HCT116 (cell line): Measurements from ENCODE around the gene ATP6V1G3. TPM values are rescaled to one million over a fixed set of nuclear protein-coding genes. Genes with fewer than 3 reads are reported as not detected.

ENCODE experiments used
- ATAC-seq: fragments of 200-7000 bp; cut with Tn5 transposase; 2 replicates; pipeline ENCODE4 v1.9.1; 2020; ENCODE audit warnings: mild to moderate bottlenecking, moderate library complexity
- BruUV-seq: library from RNA; stranded (reverse); fragments of 400-500 nt; replicated peaks from 2 replicates; lab custom pipeline; 2021; lab: Mats Ljungman, UMichigan
- CTCF ChIA-PET: fragments of 300-600 bp; sonication (Branson Sonifier 250); formaldehyde crosslinking; loops from one replicate; lab custom pipeline; 2021; ENCODE audit warnings: antibody characterized with exemption; lab: Charles Lee
- POLR2A ChIA-PET: fragments of 300-600, 350-600 bp; sonication (Branson Sonifier 250); formaldehyde crosslinking; loops from one replicate; lab custom pipeline; 2021; ENCODE audit warnings: antibody characterized with exemption; lab: Charles Lee
- RAD21 ChIA-PET, 2 experiments: fragments of 300-600 bp; sonication (Branson Sonifier 250); formaldehyde crosslinking; loops; one replicate each; lab custom pipeline; 2023; ENCODE audit warnings: low total read pairs in 2 of 2; ENCODE audit not compliant: uncharacterized antibody in 2 of 2, unreplicated experiment in 2 of 2, low non-redundant PET in 1 of 2; lab: Charles Lee
- DNase-seq: peaks from one replicate; pipeline ENCODE4 v3.0.0-alpha.2; 2010; ENCODE audit warnings: low read depth, low spot score
- H2AFZ ChIP-seq: fragments of 200-600 bp; shearing (Covaris generic), sonication (generic); 2 replicates; pipeline ENCODE4 v1.6.1; 2017; ENCODE audit warnings: low read depth, mixed run types, mixed read lengths, antibody characterized with exemption, low read length; ENCODE audit not compliant: poor library complexity, severe bottlenecking
- H3K27ac ChIP-seq: 2 replicates; pipeline ENCODE4 v1.5.1; 2012; ENCODE audit warnings: low read depth, low read length
- H3K27me3 ChIP-seq: fragments of 200-600 bp; sonication (generic); 2 replicates; pipeline ENCODE4 v1.6.1; 2016; ENCODE audit warnings: mixed run types, low read length, mixed read lengths; ENCODE audit not compliant: insufficient read depth
- H3K36me3 ChIP-seq, 2 experiments: fragments of 200-500 bp in 1 of 2; fragments of 200-600 bp in 1 of 2; sonication (Bioruptor generic) in 1 of 2; sonication (generic) in 1 of 2; 2 replicates each; pipeline versions ENCODE4 v1.5.1 to v1.6.1; 2014 to 2016; ENCODE audit warnings: low read length in 2 of 2, inconsistent platforms in 1 of 2, mixed read lengths in 1 of 2, mixed run types in 1 of 2; ENCODE audit not compliant: insufficient read depth in 2 of 2, control insufficient read depth in 1 of 2
- H3K4me1 ChIP-seq, 2 experiments: fragments of 200-600 bp in 1 of 2; sonication (generic) in 1 of 2; 2 replicates each; pipeline versions ENCODE4 v1.5.1 to v1.6.1; 2012 to 2017; ENCODE audit warnings: low read length in 2 of 2, inconsistent platforms in 1 of 2, mild to moderate bottlenecking in 1 of 2, mixed read lengths in 1 of 2, mixed run types in 1 of 2, moderate library complexity in 1 of 2; ENCODE audit not compliant: insufficient read depth in 2 of 2, control insufficient read depth in 1 of 2
- H3K4me2 ChIP-seq: fragments of 200-600 bp; sonication (generic); 2 replicates; pipeline ENCODE4 v1.6.1; 2017; ENCODE audit warnings: mixed run types, low read length, mixed read lengths
- H3K4me3 ChIP-seq, 2 experiments: fragments of 200-600 bp in 1 of 2; sonication (generic) in 1 of 2; replicated peaks in 1 of 2; 2 replicates each; pipeline ENCODE4 v1.5.1; 2011 to 2016; ENCODE audit warnings: low read length in 2 of 2, control low read depth in 1 of 2, low read depth in 1 of 2, mild to moderate bottlenecking in 1 of 2, mixed read lengths in 1 of 2, mixed run types in 1 of 2
- H3K79me2 ChIP-seq: fragments of 200-600 bp; sonication (generic); 2 replicates; pipeline ENCODE4 v1.6.1; 2017; ENCODE audit warnings: mild to moderate bottlenecking, mixed run types, low read length, moderate library complexity, mixed read lengths; ENCODE audit not compliant: insufficient read depth
- H3K9ac ChIP-seq: fragments of 200-600 bp; sonication (generic); 2 replicates; pipeline ENCODE4 v1.6.1; 2016; ENCODE audit warnings: low read length, mixed read lengths
- H3K9me2 ChIP-seq: fragments of 200-600 bp; sonication (generic), shearing (Covaris generic); 2 replicates; pipeline ENCODE4 v1.6.1; 2017; ENCODE audit warnings: mixed run types, mild to moderate bottlenecking, moderate library complexity; ENCODE audit not compliant: insufficient read depth
- H3K9me3 ChIP-seq, 2 experiments: fragments of 200-500 bp in 1 of 2; fragments of 200-600 bp in 1 of 2; sonication (Bioruptor generic) in 1 of 2; sonication (generic) in 1 of 2; 2 replicates each; pipeline ENCODE4 v1.6.1; 2014 to 2017; ENCODE audit warnings: low read length in 2 of 2, mixed read lengths in 2 of 2, inconsistent platforms in 1 of 2, low read depth in 1 of 2, mild to moderate bottlenecking in 1 of 2, mixed run types in 1 of 2, moderate library complexity in 1 of 2; ENCODE audit not compliant: control insufficient read depth in 1 of 2, insufficient read depth in 1 of 2
- H4K20me1 ChIP-seq: fragments of 200-600 bp; sonication (generic), shearing (Covaris generic); 2 replicates; pipeline ENCODE4 v1.6.1; 2017; ENCODE audit warnings: mixed run types, mild to moderate bottlenecking, moderate library complexity; ENCODE audit not compliant: insufficient read depth
- ATF3 ChIP-seq: IDR thresholded peaks from 2 replicates; pipeline ENCODE4 v1.6.1; 2012
- EGR1 ChIP-seq: IDR thresholded peaks from 2 replicates; pipeline ENCODE4 v1.6.1; 2012; ENCODE audit warnings: low read depth
- FOSL1 ChIP-seq: IDR thresholded peaks from 2 replicates; pipeline ENCODE4 v1.6.1; 2012; ENCODE audit warnings: low read depth
- MAX ChIP-seq: IDR thresholded peaks from 2 replicates; pipeline ENCODE4 v1.6.1; 2012
- POLR2A ChIP-seq: IDR thresholded peaks from 2 replicates; pipeline ENCODE4 v1.7.0; 2011; ENCODE audit warnings: borderline replicate concordance; ENCODE audit not compliant: insufficient read depth, insufficient read length; ENCODE audit errors: extremely low read depth
- POLR2AphosphoS5 ChIP-seq: IDR thresholded peaks from 2 replicates; pipeline ENCODE4 v1.6.1; 2011; ENCODE audit warnings: mild to moderate bottlenecking, low read depth, low read length, moderate library complexity
- SIN3A ChIP-seq: IDR thresholded peaks from 2 replicates; pipeline ENCODE4 v1.6.1; 2012; ENCODE audit warnings: low read depth
- SP1 ChIP-seq: IDR thresholded peaks from 2 replicates; pipeline ENCODE4 v1.6.1; 2012; ENCODE audit warnings: low read depth
- TCF7L2 ChIP-seq: IDR thresholded peaks from 2 replicates; pipeline ENCODE4 v1.7.0; 2011; ENCODE audit warnings: borderline replicate concordance, inconsistent platforms; ENCODE audit not compliant: insufficient read depth, insufficient read length; ENCODE audit errors: extremely low read depth
- YY1 ChIP-seq: IDR thresholded peaks from 2 replicates; pipeline ENCODE4 v1.6.1; 2011; ENCODE audit warnings: low read length, low read depth, moderate library complexity, mild to moderate bottlenecking; ENCODE audit not compliant: insufficient replicate concordance; ENCODE audit errors: extremely low read depth
- ZFX ChIP-seq: fragments of 450-650 bp; IDR thresholded peaks from 2 replicates; pipeline ENCODE4 v1.6.1; 2017
- intact Hi-C: fragments of 100-400 bp; cut with micrococcal nuclease; formaldehyde crosslinking; loops from 2 replicates; pipeline ENCODE4 v1.10.0; 2022
- total RNA-seq: library from RNA; stranded (reverse); gene quantifications from one replicate; pipeline ENCODE4 v1.2.1, GENCODE V29; 2021; ENCODE audit not compliant: unreplicated experiment

The ATP6V1G3 gene
- total RNA-seq, 1 experiment from 2014 or later: not detected

GRCh38 chr1:198564716-198565115 lies 24.2 kb upstream of the ATP6V1G3 start (continued):
- TF ChIP-seq TCF7L2: no peak
- TF ChIP-seq YY1: no peak
- TF ChIP-seq ATF3: no peak
- TF ChIP-seq SIN3A: no peak
- no peak for TF ChIP-seq SP1
- TF ChIP-seq POLR2AphosphoS5: no peak
- no peak for TF ChIP-seq ZFX
- TF ChIP-seq MAX: no peak

GRCh38 chr1:198564157-198564556 lies 23.7 kb upstream of the ATP6V1G3 start:
- Histone ChIP-seq H3K27ac (no peak overlapping the region), H3K4me2 (no peak overlapping the region), H4K20me1 (no peaks in the 10 kb centered on the region), H3K27me3 (no peaks in the 10 kb centered on the region), H3K4me1 (no peaks in the 10 kb centered on the region), H3K79me2 (no peaks in the 10 kb centered on the region), H3K36me3 (no peaks in the 10 kb centered on the region), H3K9me2 (no peaks in the 10 kb centered on the region), H3K9me3 (no peaks in the 10 kb centered on the region)
- no peak for DNase-seq
- BruUV-seq: no TSS peak
- TF ChIP-seq SP1 (no peak), EGR1 (no peak), POLR2A (no peak), FOSL1 (no peak), ZFX (no peak)
- TF ChIP-seq, all 23 proteins: peak for 0
- intact Hi-C loops: no loop called here
- Histone ChIP-seq H2AFZ (no peak overlapping the region), H3K4me3 (no peak overlapping the region), H3K9ac (no peak overlapping the region)
- POLR2A ChIA-PET: no interaction called here
- CTCF ChIA-PET: no interaction called here
- ATAC-seq: no peak
- RAD21 ChIA-PET: no interaction called here
